Measurements from ENCODE around the gene SNPH.
A peak's percentile ranks its signal among the peaks of the same experiment; 100 is the strongest.

The SNPH gene

GRCh38 chr20:1325173-1326030 is 59.3 kb downstream of the SNPH start:
- peak; percentile 99 for DNase-seq

GRCh38 chr20:1326031-1326930 is 60.2 kb downstream of the SNPH start:
- DNase-seq = no peak

GRCh38 chr20:1327241-1327653 is 61.2 kb downstream of the SNPH start:
- no peak for DNase-seq

GRCh38 chr20:1327827-1328679 is 62.0 kb downstream of the SNPH start:
- DNase-seq = no peak

GRCh38 chr20:1328680-1329330 is 62.7 kb downstream of the SNPH start, which contains the start of gene SDCBP2:
TSS of gene SDCBP2 (minus strand) at chr20:1329139. CDS start at chr20:1320416, 8,723 bp downstream.
- DNase-seq = no peak

- DNase-seq = peak; percentile 28
Measured at GRCh38 chr20:1330075-1330830, 64.2 kb downstream of the SNPH start.

GRCh38 chr20:1331101-1331500 is 65.0 kb downstream of the SNPH start:
- DNase-seq = no peak

- DNase-seq = no peak
Measured at GRCh38 chr20:1331801-1332453, 65.8 kb downstream of the SNPH start.

GRCh38 chr20:1332749-1333300 is 66.7 kb downstream of the SNPH start:
- DNase-seq = no peak

- no peak for DNase-seq
Measured at GRCh38 chr20:1333462-1334369, 67.6 kb downstream of the SNPH start.

GRCh38 chr20:1334370-1334731 is 68.3 kb downstream of the SNPH start:
- DNase-seq = no peak

- no peak for DNase-seq
Measured at GRCh38 chr20:1334761-1335160, 68.7 kb downstream of the SNPH start.

- DNase-seq = no peak
Measured at GRCh38 chr20:1335961-1336698, 70.0 kb downstream of the SNPH start.

GRCh38 chr20:1336699-1337367 is 70.7 kb downstream of the SNPH start:
- no peak for DNase-seq

GRCh38 chr20:1337441-1337840 is 71.3 kb downstream of the SNPH start:
- no peak for DNase-seq

- no peak for DNase-seq
Measured at GRCh38 chr20:1338096-1338495, 72.0 kb downstream of the SNPH start.

GRCh38 chr20:1338801-1339200 is 72.7 kb downstream of the SNPH start:
- DNase-seq = no peak

Measured in CD4-positive, alpha-beta T cell treated with Interleukin-4 for 4 hours (primary cell).